Type B pancreatic cell (in vitro differentiated cells): ENCODE measurements around the gene CIRBP. TPM values are rescaled to one million over a fixed set of nuclear protein-coding genes. Genes with fewer than 3 reads are reported as not detected.

ENCODE experiments used
- DNase-seq: peaks from one replicate; pipeline ENCODE4 v3.0.0; 2021; ENCODE audit warnings: mixed read lengths; ENCODE audit not compliant: unreplicated experiment; ENCODE audit errors: extremely low spot score
- H3K27ac Mint-ChIP-seq: 2 replicates; pipeline ENCODE4 v1.8.0; 2021; ENCODE audit warnings: mild to moderate bottlenecking, mixed read lengths
- H3K27me3 Mint-ChIP-seq: 2 replicates; pipeline ENCODE4 v1.8.0; 2021; ENCODE audit warnings: mixed read lengths
- H3K36me3 Mint-ChIP-seq: 2 replicates; pipeline ENCODE4 v1.8.0; 2021; ENCODE audit warnings: mixed read lengths
- H3K4me1 Mint-ChIP-seq: one replicate; pipeline ENCODE4 v1.8.0; 2021; ENCODE audit warnings: mixed read lengths; ENCODE audit not compliant: unreplicated experiment
- H3K4me3 Mint-ChIP-seq: 2 replicates; pipeline ENCODE4 v1.8.0; 2021; ENCODE audit warnings: mild to moderate bottlenecking, mixed read lengths
- H3K9me3 Mint-ChIP-seq: 2 replicates; pipeline ENCODE4 v1.8.0; 2021; ENCODE audit warnings: mixed read lengths
- CTCF ChIP-seq: fragments of 200-600 bp; sonication (generic); conservative IDR thresholded peaks from 2 replicates; pipeline ENCODE4 v1.5.0; 2021; ENCODE audit warnings: antibody characterized with exemption, mild to moderate bottlenecking
- total RNA-seq: library from RNA; stranded (reverse); gene quantifications from 2 replicates; pipeline ENCODE4 v1.2.1, GENCODE V29; 2021; ENCODE audit warnings: low replicate concordance

The CIRBP gene
- total RNA-seq, 1 donor from 2014 or later = 421 TPM

DNA sequence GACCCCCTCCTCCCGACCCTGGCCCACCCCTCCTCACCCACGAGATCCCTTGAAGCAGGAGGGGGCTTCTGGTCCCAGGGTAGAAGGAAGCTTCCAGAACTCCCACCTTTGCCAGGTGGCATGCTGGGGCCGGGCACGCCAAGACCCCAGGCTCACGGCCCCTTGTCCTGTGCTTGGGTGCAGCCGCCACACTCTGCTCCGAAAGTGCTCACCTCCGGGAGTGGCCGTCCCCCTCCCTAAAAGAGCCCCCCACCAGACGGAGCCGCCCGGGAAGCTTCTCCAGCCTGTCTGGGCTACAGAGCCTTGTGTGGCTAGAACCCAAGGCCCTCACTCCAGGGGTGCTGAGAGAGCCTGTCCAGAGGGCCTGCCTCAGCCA lies 14.8 kb downstream of the CIRBP start:
- Mint-ChIP-seq H3K9me3 (no peaks in the 10 kb centered on the region), H3K27me3 (peaks cover 7% of the 10 kb centered on the region), H3K36me3 (no peaks in the 10 kb centered on the region), H3K4me1 (peaks cover 16% of the 10 kb centered on the region), H3K4me3 (peak overlapping the region; percentile 80), H3K27ac (peak overlapping the region; percentile 51)
- no peak for TF ChIP-seq CTCF
- DNase-seq = no peak

GRCh38 chr19:1284293-1284978 lies 15.3 kb downstream of the CIRBP start:
- Mint-ChIP-seq H3K4me3 (peak overlapping the region; percentile 85), H3K9me3 (no peaks in the 10 kb centered on the region), H3K27me3 (peaks cover 7% of the 10 kb centered on the region), H3K27ac (peak overlapping the region; percentile 51), H3K36me3 (no peaks in the 10 kb centered on the region), H3K4me1 (peaks cover 16% of the 10 kb centered on the region)
- TF ChIP-seq CTCF = no peak
- no peak for DNase-seq

GRCh38 chr19:1284979-1285736 lies 16.0 kb downstream of the CIRBP start:
- Mint-ChIP-seq H3K9me3 (no peaks in the 10 kb centered on the region), H3K27me3 (peaks cover 7% of the 10 kb centered on the region), H3K27ac (peak overlapping the region; percentile 51), H3K36me3 (no peaks in the 10 kb centered on the region), H3K4me3 (peak overlapping the region; percentile 85), H3K4me1 (peaks cover 10% of the 10 kb centered on the region)
- no peak for TF ChIP-seq CTCF
- DNase-seq = no peak

DNA sequence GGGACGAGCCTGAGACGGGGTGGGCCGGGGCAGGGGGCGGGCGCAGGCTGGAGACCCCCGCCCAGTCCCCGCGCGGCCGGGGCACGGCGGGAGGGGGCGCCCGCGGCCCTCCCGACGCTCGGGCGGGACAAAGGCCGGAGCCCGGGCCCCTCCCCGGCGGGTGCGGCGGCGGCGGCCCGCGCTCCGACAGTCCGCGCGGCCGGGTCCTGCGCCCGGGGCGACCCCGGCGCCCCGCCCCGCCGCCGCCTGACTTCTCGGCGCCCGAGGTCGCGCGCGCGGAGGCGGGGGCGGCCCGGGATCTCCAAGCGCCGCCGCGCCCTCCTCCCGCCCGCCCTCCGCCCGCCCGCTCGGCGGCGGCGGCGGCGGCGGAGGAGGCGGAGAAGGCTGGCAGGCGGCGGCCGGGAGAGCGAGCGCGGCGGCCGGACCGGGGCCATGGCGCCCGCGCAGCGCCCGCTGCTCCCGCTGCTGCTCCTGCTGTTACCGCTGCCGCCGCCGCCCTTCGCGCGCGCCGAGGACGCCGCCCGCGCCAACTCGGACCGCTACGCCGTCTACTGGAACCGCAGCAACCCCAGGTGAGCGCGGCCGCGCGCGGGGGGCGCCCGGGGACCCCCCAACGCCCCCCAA lies 16.7 kb downstream of the CIRBP start, which contains the start of gene EFNA2:
EFNA2 (plus strand) TSS at position 137 of the 624 bp plus-strand sequence; CDS start at position 433, 296 bp downstream.
- Mint-ChIP-seq H3K36me3 (no peaks in the 10 kb centered on the region), H3K27me3 (peaks cover 7% of the 10 kb centered on the region), H3K27ac (peak within 1 kb of the TSS; percentile 51), H3K4me1 (peaks cover 10% of the 10 kb centered on the region), H3K9me3 (no peaks in the 10 kb centered on the region), H3K4me3 (peak within 1 kb of the TSS; percentile 85)
- peak; percentile 17 for TF ChIP-seq CTCF
- no peak for DNase-seq

GRCh38 chr19:1286487-1287353 lies 17.6 kb downstream of the CIRBP start:
- Mint-ChIP-seq H3K4me1 (peaks cover 10% of the 10 kb centered on the region), H3K27ac (no peak overlapping the region), H3K4me3 (peak overlapping the region; percentile 82), H3K36me3 (no peaks in the 10 kb centered on the region), H3K27me3 (peaks cover 7% of the 10 kb centered on the region), H3K9me3 (no peaks in the 10 kb centered on the region)
- no peak for DNase-seq
- no peak for TF ChIP-seq CTCF
